ENCODE results near the gene VPS13C.

Gene VPS13C

GRCh38 chr15:62066663-62067447, 6.6 kb upstream of the VPS13C start, which contains the start of gene C2CD4A:
TSS of gene C2CD4A (plus strand) at chr15:62066977. CDS start at chr15:62067614, 637 bp downstream.
- H3K4me3 ChIP-seq (replicated peaks; ENCODE audit: low read depth, low read length): peak within 1 kb of the TSS; percentile 65
- peak; percentile 83 for DNase-seq (ENCODE audit: low read depth)
- TF ChIP-seq CTCF (IDR thresholded peaks at IDR 0.05; ENCODE audit: low read length, missing control alignments): peak; percentile 29

GRCh38 chr15:62063825-62064635, 3.8 kb upstream of the VPS13C start:
- H3K4me3 ChIP-seq (replicated peaks; ENCODE audit: low read depth, low read length): no peak overlapping the region
- TF ChIP-seq CTCF (IDR thresholded peaks at IDR 0.05; ENCODE audit: low read length, missing control alignments): no peak
- DNase-seq (ENCODE audit: low read depth): peak; percentile 62

GRCh38 chr15:62060896-62061280, 641 bp upstream of the VPS13C start:
- DNase-seq (ENCODE audit: low read depth): no peak
- TF ChIP-seq CTCF (IDR thresholded peaks at IDR 0.05; ENCODE audit: low read length, missing control alignments): no peak
- peak overlapping the region; percentile 86 for H3K4me3 ChIP-seq (replicated peaks; ENCODE audit: low read depth, low read length)

- H3K4me3 ChIP-seq (replicated peaks; ENCODE audit: low read depth, low read length): peak overlapping the region; percentile 86
- no peak for TF ChIP-seq CTCF (IDR thresholded peaks at IDR 0.05; ENCODE audit: low read length, missing control alignments)
- peak; percentile 49 for DNase-seq (ENCODE audit: low read depth)
These were observed 483 bp downstream of the VPS13C start for GRCh38 chr15:62059816-62060112.

- DNase-seq (ENCODE audit: low read depth): peak; percentile 21
- TF ChIP-seq CTCF (IDR thresholded peaks at IDR 0.05; ENCODE audit: low read length, missing control alignments): peak; percentile 41
- H3K4me3 ChIP-seq (replicated peaks; ENCODE audit: low read depth, low read length): peak overlapping the region; percentile 86
These were observed 985 bp downstream of the VPS13C start for GRCh38 chr15:62059108-62059815.

- no peak for TF ChIP-seq CTCF (IDR thresholded peaks at IDR 0.05; ENCODE audit: low read length, missing control alignments)
- no peak for DNase-seq (ENCODE audit: low read depth)
These were observed 1.8 kb downstream of the VPS13C start for GRCh38 chr15:62058327-62059028.

More at GRCh38 chr15:62058327-62059028, 1.8 kb downstream of the VPS13C start:
- peak overlapping the region; percentile 86 for H3K4me3 ChIP-seq (replicated peaks; ENCODE audit: low read depth, low read length)

Measured in fibroblast of pulmonary artery (primary cell).